BLaER1 (cell line): Measurements from ENCODE around the gene GRN.
"Not testable (repeated sequence)": the region's sequence is repeated elsewhere in the genome, so short reads cannot be mapped to it uniquely, and the experiment has no call there.

ENCODE experiments used
- H3K27ac ChIP-seq: shearing (Covaris generic); formaldehyde crosslinking; 2 replicates; pipeline ENCODE4 v1.8.1; 2022
- H3K27me3 ChIP-seq: shearing (Covaris generic); formaldehyde crosslinking; 2 replicates; pipeline ENCODE4 v1.8.1; 2022
- H3K36me3 ChIP-seq: shearing (Covaris generic); formaldehyde crosslinking; 2 replicates; pipeline ENCODE4 v1.8.1; 2022
- H3K4me1 ChIP-seq: shearing (Covaris generic); formaldehyde crosslinking; 2 replicates; pipeline ENCODE4 v1.8.1; 2022
- H3K4me2 ChIP-seq: shearing (Covaris generic); formaldehyde crosslinking; 2 replicates; pipeline ENCODE4 v1.8.1; 2022
- H3K4me3 ChIP-seq: shearing (Covaris generic); formaldehyde crosslinking; 2 replicates; pipeline ENCODE4 v1.8.1; 2022
- H3K9ac ChIP-seq: shearing (Covaris generic); formaldehyde crosslinking; 2 replicates; pipeline ENCODE4 v1.8.1; 2022
- H3K9me3 ChIP-seq: shearing (Covaris generic); formaldehyde crosslinking; 2 replicates; pipeline ENCODE4 v1.8.1; 2022
- H4K20me1 ChIP-seq: shearing (Covaris generic); formaldehyde crosslinking; 2 replicates; pipeline ENCODE4 v1.8.1; 2022
- Cebpa-rat ChIP-seq: shearing (Covaris generic); IDR thresholded peaks from 2 replicates; pipeline ENCODE4 v1.8.1; 2022

The GRN gene

GRCh38 chr17:44320066-44320465 is 25.0 kb upstream of the GRN start:
- no peak for TF ChIP-seq Cebpa-rat

GRCh38 chr17:44321246-44322120 is 23.6 kb upstream of the GRN start:
- Histone ChIP-seq H3K4me1 (peaks cover 24% of the 10 kb centered on the region), H3K36me3 (peaks cover 49% of the 10 kb centered on the region), H3K4me2 (no peak overlapping the region), H3K9me3 (no peaks in the 10 kb centered on the region), H3K4me3 (no peak overlapping the region), H3K9ac (0 out of 2 replicates have a peak overlapping the region, but pooled peaks have one; percentile 10), H3K27ac (no peak overlapping the region), H3K27me3 (peaks cover 22% of the 10 kb centered on the region), H4K20me1 (peaks cover 69% of the 10 kb centered on the region)
- no peak for TF ChIP-seq Cebpa-rat

More at GRCh38 chr17:44320066-44320465, 25.0 kb upstream of the GRN start:
- Histone ChIP-seq H3K4me1 (peaks cover 12% of the 10 kb centered on the region), H3K36me3 (peaks cover 49% of the 10 kb centered on the region), H3K27me3 (peaks cover 37% of the 10 kb centered on the region), H4K20me1 (peaks cover 74% of the 10 kb centered on the region), H3K9me3 (no peaks in the 10 kb centered on the region), H3K9ac (no peak overlapping the region), H3K27ac (no peak overlapping the region), H3K4me2 (no peak overlapping the region), H3K4me3 (no peak overlapping the region)

DNA sequence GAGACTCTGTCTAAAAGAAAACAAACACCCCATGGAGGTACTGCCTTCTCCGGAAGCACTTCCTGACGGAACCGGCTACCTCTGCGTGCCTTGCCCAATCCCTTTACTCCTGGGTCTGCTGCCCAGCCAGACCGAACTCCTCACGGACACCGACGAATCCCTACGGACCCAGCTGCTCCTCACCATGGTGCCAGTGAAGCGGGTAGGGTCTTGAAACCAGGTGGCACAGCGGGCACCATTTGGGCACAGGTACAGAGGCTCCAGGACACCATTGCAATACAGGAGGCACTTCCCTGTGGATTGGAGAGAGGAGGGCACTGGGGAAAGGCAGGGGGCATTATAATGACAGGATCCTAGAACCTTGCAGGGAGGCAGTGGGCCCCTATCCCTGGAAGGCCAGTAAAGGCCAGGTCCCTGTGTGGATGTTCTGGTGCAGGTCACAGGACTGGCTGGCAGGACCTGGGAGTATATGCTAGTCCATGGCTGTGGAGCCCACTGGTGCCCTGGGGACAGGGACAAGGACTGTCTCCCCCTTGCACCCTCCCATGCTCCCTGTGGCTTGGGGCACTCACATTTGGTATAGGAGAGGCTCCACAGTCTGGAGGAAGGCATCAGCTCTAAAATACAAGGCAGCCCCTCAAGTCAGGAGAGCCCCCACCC is 22.7 kb upstream of the GRN start:
- no peak overlapping the region for H3K4me2 ChIP-seq
- peaks cover 30% of the 10 kb centered on the region for H3K4me1 ChIP-seq
- 0 out of 2 replicates have a peak overlapping the region, but pooled peaks have one; percentile 15 for H3K9ac ChIP-seq
- H3K36me3 ChIP-seq, result peaks cover 49% of the 10 kb centered on the region
- TF ChIP-seq Cebpa-rat, result no peak
- no peak overlapping the region for H3K4me3 ChIP-seq
- H4K20me1 ChIP-seq, result peaks cover 60% of the 10 kb centered on the region
- H3K9me3 ChIP-seq, result no peaks in the 10 kb centered on the region
- no peak overlapping the region for H3K27ac ChIP-seq
- H3K27me3 ChIP-seq, result peaks cover 14% of the 10 kb centered on the region

DNA sequence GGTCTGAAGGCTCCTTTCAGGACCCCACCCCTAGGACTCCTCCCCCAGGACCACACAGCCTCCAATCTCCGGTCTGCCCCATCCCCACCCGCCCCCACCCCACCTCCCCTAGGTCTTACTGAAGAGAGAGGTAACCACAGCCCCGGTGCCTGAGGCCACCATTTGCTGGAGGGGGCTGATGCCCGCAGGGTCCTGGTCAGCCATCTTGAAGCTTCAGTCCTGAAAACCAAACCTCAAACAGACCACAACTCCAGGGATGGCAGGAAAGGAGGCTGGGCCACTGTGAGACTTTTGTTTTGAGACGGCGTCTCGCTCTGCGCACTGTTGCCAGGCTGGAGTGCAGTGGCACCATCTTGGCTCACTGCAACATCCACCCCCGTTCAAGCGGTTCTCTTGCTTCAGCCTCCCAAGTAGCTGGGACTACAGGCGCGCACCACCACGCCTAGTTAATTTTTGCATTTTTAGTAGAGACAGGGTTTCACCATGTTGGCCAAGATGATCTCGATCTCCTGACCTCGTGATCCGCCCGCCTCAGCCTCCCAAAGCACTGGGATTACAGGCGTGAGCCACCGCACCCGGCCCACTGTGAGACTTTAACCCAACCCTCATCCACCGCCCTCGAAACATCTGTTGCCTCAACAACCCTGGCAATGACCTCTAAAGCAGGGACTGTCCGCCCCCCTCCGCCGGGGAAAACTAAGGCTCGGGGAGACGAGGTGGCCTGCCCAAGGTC is 21.6 kb upstream of the GRN start:
- H3K9me3 ChIP-seq, result no peaks in the 10 kb centered on the region
- peaks cover 41% of the 10 kb centered on the region for H3K36me3 ChIP-seq
- peaks cover 48% of the 10 kb centered on the region for H4K20me1 ChIP-seq
- H3K4me1 ChIP-seq, result peaks cover 41% of the 10 kb centered on the region
- TF ChIP-seq Cebpa-rat, result no peak
- H3K27me3 ChIP-seq, result 0 out of 2 replicates have a peak, but pooled peaks cover 2% of the 10 kb centered on the region
- peak overlapping the region; percentile 87 for H3K4me2 ChIP-seq
- peak overlapping the region; percentile 93 for H3K27ac ChIP-seq
- H3K9ac ChIP-seq, result peak overlapping the region; percentile 95
- peak overlapping the region; percentile 99 for H3K4me3 ChIP-seq

GRCh38 chr17:44324092-44324570 is 21.0 kb upstream of the GRN start:
- H3K4me2 ChIP-seq, result peak overlapping the region; percentile 87
- H4K20me1 ChIP-seq, result peaks cover 44% of the 10 kb centered on the region
- H3K4me3 ChIP-seq, result peak overlapping the region; percentile 99
- H3K9ac ChIP-seq, result peak overlapping the region; percentile 95
- H3K36me3 ChIP-seq, result peaks cover 35% of the 10 kb centered on the region
- H3K27ac ChIP-seq, result peak overlapping the region; percentile 93
- no peak for TF ChIP-seq Cebpa-rat
- no peaks in the 10 kb centered on the region for H3K27me3 ChIP-seq
- no peaks in the 10 kb centered on the region for H3K9me3 ChIP-seq
- H3K4me1 ChIP-seq, result peaks cover 47% of the 10 kb centered on the region

- TF ChIP-seq Cebpa-rat, result no peak
- H3K27me3 ChIP-seq, result no peaks in the 10 kb centered on the region
- H3K27ac ChIP-seq, result peak within 1 kb of the TSS; percentile 93
- peaks cover 38% of the 10 kb centered on the region for H4K20me1 ChIP-seq
- peaks cover 47% of the 10 kb centered on the region for H3K4me1 ChIP-seq
- H3K36me3 ChIP-seq, result peaks cover 29% of the 10 kb centered on the region
- H3K4me2 ChIP-seq, result peak within 1 kb of the TSS; percentile 87
- no peaks in the 10 kb centered on the region for H3K9me3 ChIP-seq
- H3K4me3 ChIP-seq, result peak within 1 kb of the TSS; percentile 99
- peak within 1 kb of the TSS; percentile 95 for H3K9ac ChIP-seq
Measured at GRCh38 chr17:44324571-44325275, 20.4 kb upstream of the GRN start, which contains the start of gene SLC25A39. Gene SLC25A39, minus strand, starts transcription at chr17:44324823. Its CDS starts 1,261 bp downstream, at chr17:44323562.

DNA sequence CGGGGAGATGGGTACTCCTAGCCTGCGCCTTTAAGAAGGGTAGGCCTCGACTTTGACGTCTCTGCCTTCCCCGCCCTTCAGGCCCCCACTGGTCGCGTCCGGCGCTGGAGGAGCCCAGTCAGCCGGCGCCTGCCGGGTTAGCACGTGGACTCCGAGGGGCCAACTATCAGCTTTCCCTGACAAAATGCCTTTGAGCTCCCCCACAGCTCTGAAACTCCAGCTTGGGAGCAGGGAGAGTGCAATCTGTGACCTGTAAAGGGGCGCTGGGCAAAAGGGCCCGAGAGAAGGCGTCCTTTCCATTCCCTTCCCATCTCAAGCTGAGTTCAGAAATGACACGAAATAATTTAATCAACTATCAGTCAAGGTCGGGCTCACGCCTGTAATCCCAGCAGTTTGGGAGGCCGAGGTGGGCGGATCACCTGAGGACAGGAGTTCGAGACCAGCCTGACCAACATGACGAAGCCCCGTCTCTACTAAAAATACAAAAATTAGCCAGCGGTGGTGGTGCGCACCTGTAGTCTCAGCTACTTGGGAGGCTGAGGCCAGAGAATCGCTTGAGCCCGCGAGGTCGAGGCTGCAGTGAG is 18.1 kb upstream of the GRN start:
- Histone ChIP-seq H3K4me2 (peak overlapping the region; percentile 75), H3K9me3 (no peaks in the 10 kb centered on the region), H3K4me3 (no peak overlapping the region; the same call in 1 of the 2 replicates), H3K27ac (no peak overlapping the region), H3K9ac (no peak overlapping the region), H4K20me1 (peaks cover 18% of the 10 kb centered on the region; the same call in 1 of the 2 replicates), H3K4me1 (peaks cover 57% of the 10 kb centered on the region), H3K27me3 (no peaks in the 10 kb centered on the region), H3K36me3 (peaks cover 7% of the 10 kb centered on the region)
- no peak for TF ChIP-seq Cebpa-rat

- Histone ChIP-seq H3K4me1 (peaks cover 56% of the 10 kb centered on the region), H3K9ac (peak overlapping the region; percentile 58), H3K9me3 (no peaks in the 10 kb centered on the region), H3K36me3 (no peaks in the 10 kb centered on the region), H3K27me3 (no peaks in the 10 kb centered on the region), H3K4me3 (0 out of 2 replicates have a peak overlapping the region, but pooled peaks have one; percentile 34), H4K20me1 (peaks cover 11% of the 10 kb centered on the region; the same call in 1 of the 2 replicates), H3K27ac (peak overlapping the region; percentile 66), H3K4me2 (peak overlapping the region; percentile 75)
- TF ChIP-seq Cebpa-rat, result no peak
Measured at GRCh38 chr17:44327715-44328449, 17.2 kb upstream of the GRN start.

DNA sequence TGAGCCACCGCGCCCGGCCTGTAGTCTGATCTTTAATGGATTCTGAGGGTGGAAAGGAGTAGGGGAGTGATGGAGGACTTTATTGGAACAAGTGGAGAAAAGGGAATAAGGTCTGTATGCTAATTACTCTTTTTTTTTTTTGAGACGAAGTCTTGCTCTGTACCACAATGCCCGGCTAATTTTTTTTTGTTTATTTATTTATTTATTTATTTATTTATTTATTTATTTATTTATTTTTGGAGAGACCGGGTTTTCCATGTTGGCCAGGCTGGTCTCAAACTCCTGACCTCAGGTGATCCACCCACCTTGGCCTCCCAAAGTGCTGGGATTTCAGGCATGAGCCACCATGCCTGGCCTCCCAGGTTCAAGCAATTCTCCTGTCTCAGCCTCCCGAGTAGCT is 15.6 kb upstream of the GRN start:
- not testable (repeated sequence) for H3K36me3 ChIP-seq, H3K4me3 ChIP-seq, H3K9me3 ChIP-seq, H3K27me3 ChIP-seq, H3K4me2 ChIP-seq, H3K27ac ChIP-seq, H3K9ac ChIP-seq, H4K20me1 ChIP-seq
- H3K4me1 ChIP-seq, result peaks cover 50% of the 10 kb centered on the region

GRCh38 chr17:44330263-44330662 is 14.8 kb upstream of the GRN start:
- not testable (repeated sequence) for H3K27me3 ChIP-seq, H4K20me1 ChIP-seq, H3K4me3 ChIP-seq, H3K9ac ChIP-seq, H3K4me2 ChIP-seq, H3K36me3 ChIP-seq, H3K9me3 ChIP-seq, H3K27ac ChIP-seq
- peaks cover 56% of the 10 kb centered on the region for H3K4me1 ChIP-seq
